Ascending aorta (tissue), 2 donors: ENCODE data around the gene BSND. TPM values are rescaled to one million over a fixed set of nuclear protein-coding genes. Genes with fewer than 3 reads are reported as not detected.

Experiments
- DNase-seq, 2 donors: peaks; one replicate each; pipeline ENCODE4 v3.0.0-alpha.2; 2019; ENCODE audit warnings: low spot score in 2 of 2
- H3K27ac ChIP-seq, 2 donors: fragments of 200-600 bp; sonication (generic); one replicate each; pipeline ENCODE4 v1.5.1; 2016 to 2017; ENCODE audit warnings: mild to moderate bottlenecking in 1 of 2
- H3K27me3 ChIP-seq: fragments of 200-600 bp; sonication (generic); one replicate; pipeline ENCODE4 v1.5.1; 2017
- H3K36me3 ChIP-seq, 2 donors: fragments of 200-600 bp; sonication (generic); one replicate each; pipeline ENCODE4 v1.5.1; 2016
- H3K4me1 ChIP-seq, 2 donors: fragments of 200-600 bp; sonication (generic); one replicate each; pipeline ENCODE4 v1.5.1; 2016 to 2017; ENCODE audit warnings: mild to moderate bottlenecking in 1 of 2
- H3K4me3 ChIP-seq, 2 donors: fragments of 200-600 bp; sonication (generic); one replicate each; pipeline ENCODE4 v1.5.1; 2016 to 2017; ENCODE audit warnings: mild to moderate bottlenecking in 1 of 2
- H3K9me3 ChIP-seq, 2 donors: fragments of 200-600 bp; sonication (generic); one replicate each; pipeline ENCODE4 v1.5.1; 2016
- CTCF ChIP-seq, 3 experiments: fragments of 200-600 bp in 2 of 3; fragments of 450-650 bp in 1 of 3; sonication (generic) in 2 of 3; IDR thresholded peaks; one replicate each; pipeline ENCODE4 v1.5.1; 2016 to 2019; ENCODE audit warnings: antibody characterized with exemption in 3 of 3, mild to moderate bottlenecking in 1 of 3, moderate library complexity in 1 of 3
- intact Hi-C: fragments of 100-400 bp; cut with DNase I; formaldehyde crosslinking; loops from one replicate; pipeline ENCODE4 v1.15.1; 2023
- total RNA-seq: library from RNA; depleted of rRNA; stranded (reverse); fragments of >200 nt; gene quantifications from one replicate; pipeline ENCODE4 v1.1.0, GENCODE V29; 2016

BSND gene
- total RNA-seq, 1 donor from 2014 or later = not detected

GRCh38 chr1:55051169-55051568 is 52.4 kb downstream of the BSND start:
- no peak for DNase-seq
- H3K9me3 ChIP-seq = no peaks in the 10 kb centered on the region
- no peak for TF ChIP-seq CTCF (IDR thresholded peaks at IDR 0.05)
- H3K4me1 ChIP-seq = no peaks in the 10 kb centered on the region
- no peak overlapping the region for H3K4me3 ChIP-seq
- intact Hi-C loops = no loop called here
- no peak overlapping the region for H3K27ac ChIP-seq
- no peaks in the 10 kb centered on the region for H3K36me3 ChIP-seq
- no peaks in the 10 kb centered on the region for H3K27me3 ChIP-seq

- no peak for TF ChIP-seq CTCF (IDR thresholded peaks at IDR 0.05)
- no peak overlapping the region for H3K27ac ChIP-seq
- H3K27me3 ChIP-seq = no peaks in the 10 kb centered on the region
- H3K9me3 ChIP-seq = no peaks in the 10 kb centered on the region
- intact Hi-C loops = no loop called here
- DNase-seq = no peak
- no peak overlapping the region for H3K4me3 ChIP-seq
- H3K36me3 ChIP-seq = no peaks in the 10 kb centered on the region
- no peaks in the 10 kb centered on the region for H3K4me1 ChIP-seq
Measured at GRCh38 chr1:55051621-55052020, 52.9 kb downstream of the BSND start.

GRCh38 chr1:55052221-55053142 is 53.7 kb downstream of the BSND start:
- Histone ChIP-seq H3K4me1 (no peaks in the 10 kb centered on the region), H3K27me3 (no peaks in the 10 kb centered on the region), H3K27ac (no peak overlapping the region), H3K4me3 (no peak overlapping the region), H3K36me3 (no peaks in the 10 kb centered on the region), H3K9me3 (no peaks in the 10 kb centered on the region)
- TF ChIP-seq CTCF (IDR thresholded peaks at IDR 0.05) = no peak
- DNase-seq = no peak
- intact Hi-C loops = no loop called here

- H3K27ac ChIP-seq = no peak overlapping the region
- no peaks in the 10 kb centered on the region for H3K27me3 ChIP-seq
- intact Hi-C loops = no loop called here
- no peak for DNase-seq
- H3K4me3 ChIP-seq = no peak overlapping the region
- no peaks in the 10 kb centered on the region for H3K9me3 ChIP-seq
- no peaks in the 10 kb centered on the region for H3K36me3 ChIP-seq
- TF ChIP-seq CTCF (IDR thresholded peaks at IDR 0.05) = no peak
- no peaks in the 10 kb centered on the region for H3K4me1 ChIP-seq
Measured at GRCh38 chr1:55053265-55053954, 54.7 kb downstream of the BSND start.

GRCh38 chr1:55054396-55054795 is 55.7 kb downstream of the BSND start:
- TF ChIP-seq CTCF (IDR thresholded peaks at IDR 0.05) = no peak
- intact Hi-C loops = no loop called here
- no peaks in the 10 kb centered on the region for H3K9me3 ChIP-seq
- H3K27ac ChIP-seq = no peak overlapping the region
- H3K4me3 ChIP-seq = no peak overlapping the region
- DNase-seq = no peak
- H3K4me1 ChIP-seq = no peaks in the 10 kb centered on the region
- H3K27me3 ChIP-seq = no peaks in the 10 kb centered on the region
- H3K36me3 ChIP-seq = no peaks in the 10 kb centered on the region
